Glutamatergic neuron (in vitro differentiated cells): ENCODE measurements around the gene AKNA. TPM values are rescaled to one million over a fixed set of nuclear protein-coding genes. Genes with fewer than 3 reads are reported as not detected.

Experiments used
- DNase-seq: peaks from one replicate; pipeline ENCODE4 v3.0.0; 2022
- H3K27ac Mint-ChIP-seq: one replicate; pipeline ENCODE4 v1.8.0; 2020; ENCODE audit warnings: mild to moderate bottlenecking, mixed read lengths, inconsistent platforms; ENCODE audit not compliant: unreplicated experiment
- H3K27me3 Mint-ChIP-seq: one replicate; pipeline ENCODE4 v1.8.0; 2020; ENCODE audit warnings: mild to moderate bottlenecking, moderate library complexity, mixed read lengths, inconsistent platforms; ENCODE audit not compliant: unreplicated experiment
- H3K36me3 Mint-ChIP-seq: one replicate; pipeline ENCODE4 v1.8.0; 2020; ENCODE audit warnings: mild to moderate bottlenecking, mixed read lengths, inconsistent platforms; ENCODE audit not compliant: unreplicated experiment
- H3K4me1 Mint-ChIP-seq: one replicate; pipeline ENCODE4 v1.8.0; 2020; ENCODE audit warnings: mild to moderate bottlenecking, low read depth, mixed read lengths, inconsistent platforms; ENCODE audit not compliant: unreplicated experiment
- H3K4me3 Mint-ChIP-seq: one replicate; pipeline ENCODE4 v1.8.0; 2020; ENCODE audit warnings: mild to moderate bottlenecking, mixed read lengths, inconsistent platforms; ENCODE audit not compliant: unreplicated experiment
- H3K9me3 Mint-ChIP-seq: one replicate; pipeline ENCODE4 v1.8.0; 2020; ENCODE audit warnings: mild to moderate bottlenecking, moderate library complexity, mixed read lengths, inconsistent platforms; ENCODE audit not compliant: unreplicated experiment
- CTCF ChIP-seq: fragments of 200-600 bp; sonication (generic); IDR thresholded peaks from one replicate; pipeline ENCODE4 v1.5.0; 2021; ENCODE audit not compliant: partially characterized antibody, unreplicated experiment
- total RNA-seq: library from RNA; stranded (reverse); fragmentation: NEBNext Ultra II Directional; extraction: Animal tissue kit (Norgen Biotek cat#: 25700); gene quantifications from one replicate; pipeline ENCODE4 v1.2.1, GENCODE V29; 2021; ENCODE audit not compliant: unreplicated experiment

The AKNA gene
- total RNA-seq, 1 donor from 2014 or later: 32.6 TPM

GRCh38 chr9:114416906-114417305, 29.1 kb upstream of the AKNA start:
- TF ChIP-seq CTCF: no peak
- H3K4me3 Mint-ChIP-seq: no peak overlapping the region
- no peak for DNase-seq
- peak overlapping the region; percentile 72 for H3K27ac Mint-ChIP-seq
- H3K27me3 Mint-ChIP-seq: peaks cover 15% of the 10 kb centered on the region
- H3K9me3 Mint-ChIP-seq: no peaks in the 10 kb centered on the region
- no peaks in the 10 kb centered on the region for H3K36me3 Mint-ChIP-seq
- H3K4me1 Mint-ChIP-seq: peaks cover 20% of the 10 kb centered on the region

- Mint-ChIP-seq H3K4me3 (no peak overlapping the region), H3K27ac (no peak overlapping the region), H3K9me3 (no peaks in the 10 kb centered on the region), H3K27me3 (peaks cover 15% of the 10 kb centered on the region), H3K36me3 (no peaks in the 10 kb centered on the region), H3K4me1 (peaks cover 23% of the 10 kb centered on the region)
- DNase-seq: no peak
- TF ChIP-seq CTCF: no peak
Measured at GRCh38 chr9:114416290-114416689, 28.5 kb upstream of the AKNA start.

DNA sequence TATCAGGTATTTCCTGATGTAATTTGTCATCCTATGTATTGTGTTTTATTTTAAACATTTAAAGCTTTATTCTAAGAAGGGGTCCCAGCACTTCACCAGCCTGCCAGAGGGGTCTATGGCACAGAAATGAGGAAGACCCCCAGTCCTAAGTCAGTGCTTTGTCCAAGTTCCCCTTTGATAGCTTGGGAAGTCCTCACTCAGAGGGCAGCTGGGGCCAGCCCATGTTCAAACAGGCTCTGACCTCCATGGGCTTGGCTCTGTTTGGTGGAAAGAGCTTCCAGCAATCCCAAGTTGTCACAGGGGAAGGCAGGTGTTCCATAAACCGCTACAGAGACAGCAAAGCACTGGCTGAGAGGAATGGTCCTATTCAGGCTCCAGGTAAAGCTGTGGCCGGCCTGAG, 26.6 kb upstream of the AKNA start:
- no peak overlapping the region for H3K4me3 Mint-ChIP-seq
- peaks cover 23% of the 10 kb centered on the region for H3K4me1 Mint-ChIP-seq
- DNase-seq: no peak

DNA sequence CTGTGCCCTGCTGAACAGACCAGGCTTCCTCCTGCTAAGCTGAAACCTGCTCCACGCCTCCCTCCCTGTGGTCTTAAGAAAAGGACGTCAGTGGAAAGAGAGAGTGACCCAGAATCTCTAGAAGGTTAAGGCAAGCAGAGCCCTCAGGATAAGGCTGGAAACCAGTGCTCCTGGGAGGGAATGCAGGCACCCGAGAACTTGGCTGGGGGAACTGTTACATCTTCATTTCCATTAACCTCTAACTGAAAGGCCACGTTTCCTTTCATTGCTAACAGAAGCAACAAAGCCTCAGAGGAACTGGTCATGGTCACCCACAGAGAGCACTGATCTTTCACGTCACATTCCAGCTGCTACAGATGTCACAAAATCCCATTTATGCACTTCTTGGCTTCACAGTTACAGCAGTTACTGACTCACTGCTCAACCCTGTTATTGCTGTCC, 26.1 kb upstream of the AKNA start:
- Mint-ChIP-seq H3K27me3 (peaks cover 14% of the 10 kb centered on the region), H3K4me3 (no peak overlapping the region), H3K27ac (no peak overlapping the region), H3K9me3 (peaks cover 5% of the 10 kb centered on the region), H3K4me1 (peaks cover 27% of the 10 kb centered on the region), H3K36me3 (no peaks in the 10 kb centered on the region)
- TF ChIP-seq CTCF: no peak
- DNase-seq: no peak

More for the DNA sequence above, 26.6 kb upstream of the AKNA start:
- no peaks in the 10 kb centered on the region for H3K36me3 Mint-ChIP-seq
- peaks cover 13% of the 10 kb centered on the region for H3K27me3 Mint-ChIP-seq
- TF ChIP-seq CTCF: no peak
- peaks cover 5% of the 10 kb centered on the region for H3K9me3 Mint-ChIP-seq
- no peak overlapping the region for H3K27ac Mint-ChIP-seq

GRCh38 chr9:114412048-114412683, 24.4 kb upstream of the AKNA start:
- peaks cover 23% of the 10 kb centered on the region for H3K4me1 Mint-ChIP-seq
- H3K27ac Mint-ChIP-seq: no peak overlapping the region
- peaks cover 8% of the 10 kb centered on the region for H3K27me3 Mint-ChIP-seq
- no peak overlapping the region for H3K4me3 Mint-ChIP-seq
- no peak for TF ChIP-seq CTCF
- peaks cover 5% of the 10 kb centered on the region for H3K9me3 Mint-ChIP-seq
- H3K36me3 Mint-ChIP-seq: no peaks in the 10 kb centered on the region
- peak; percentile 58 for DNase-seq
